GM12892 (cell line): ENCODE measurements around the gene REG3A.

Experiments
- POLR2A ChIP-seq: IDR thresholded peaks from 2 replicates; pipeline ENCODE4 v1.6.1; 2011; ENCODE audit warnings: low read depth, low read length, control low read depth
- TAF1 ChIP-seq: IDR thresholded peaks from 2 replicates; pipeline ENCODE4 v1.6.1; 2011; ENCODE audit warnings: low read depth, mild to moderate bottlenecking, control low read depth, low read length, borderline replicate concordance

DNA sequence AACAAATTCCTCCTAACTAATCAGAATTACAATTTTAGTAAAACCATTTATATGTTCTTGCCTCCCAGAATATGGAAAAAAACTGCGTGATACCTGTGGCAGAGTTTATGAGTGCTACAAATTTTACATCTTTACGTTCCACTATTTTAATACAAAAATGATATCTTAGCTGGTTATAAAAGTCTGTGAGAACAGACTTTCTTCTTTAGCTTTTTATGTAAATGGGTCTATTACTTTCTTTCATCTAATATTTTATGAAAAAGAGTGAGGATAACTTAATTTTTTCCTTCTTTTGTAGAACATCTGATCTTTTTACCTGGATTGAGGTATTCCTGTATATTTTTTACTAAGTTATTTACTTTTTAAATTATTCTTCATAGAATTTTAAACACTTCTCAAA, 22.1 kb upstream of the REG3A start:
- no peak for TF ChIP-seq POLR2A
- no peak for TF ChIP-seq TAF1
